GM12873 (cell line): ENCODE data around the gene TEPSIN.

Experiments used
- TF ChIP-seq, protein P1 (sequence below): IDR thresholded peaks from 2 replicates; pipeline ENCODE4 v1.5.1; 2012; ENCODE audit warnings: low read depth, mild to moderate bottlenecking, moderate library complexity, low read length, control low read depth; ENCODE audit not compliant: insufficient read depth; ENCODE audit errors: missing control alignments

TEPSIN gene

DNA sequence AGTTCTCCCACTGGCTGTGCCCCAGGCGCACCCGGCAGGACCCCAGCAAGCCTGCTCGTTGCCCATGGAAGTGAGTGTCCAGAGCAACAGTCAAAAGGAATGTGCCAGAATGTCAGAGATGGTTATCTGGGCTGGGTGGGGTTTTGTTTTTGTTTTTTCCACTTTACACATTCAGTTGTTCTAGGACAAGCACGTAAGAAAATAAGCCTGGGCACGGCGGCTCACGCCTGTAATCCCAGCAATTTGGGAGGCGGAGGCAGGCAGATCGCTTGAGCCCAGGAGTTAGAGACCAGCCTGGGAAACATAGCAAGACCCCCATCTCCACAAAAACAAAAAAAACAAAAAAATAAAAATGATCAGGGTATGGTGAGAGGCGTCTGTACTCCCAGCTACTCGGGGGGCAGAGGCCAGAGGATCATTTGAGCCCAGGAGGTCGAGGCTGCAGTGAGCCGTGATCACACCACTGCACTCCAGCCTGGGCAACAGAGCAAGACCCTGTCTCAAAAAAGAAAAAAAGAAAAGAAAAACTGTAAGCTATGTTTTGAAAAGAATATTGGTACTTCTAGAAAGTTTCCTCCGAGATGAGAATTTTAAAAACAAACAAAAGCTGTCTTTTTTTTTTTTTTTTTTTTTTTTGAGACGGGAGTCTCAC, 8.6 kb upstream of the TEPSIN start:
- TF ChIP-seq, protein P1, sequence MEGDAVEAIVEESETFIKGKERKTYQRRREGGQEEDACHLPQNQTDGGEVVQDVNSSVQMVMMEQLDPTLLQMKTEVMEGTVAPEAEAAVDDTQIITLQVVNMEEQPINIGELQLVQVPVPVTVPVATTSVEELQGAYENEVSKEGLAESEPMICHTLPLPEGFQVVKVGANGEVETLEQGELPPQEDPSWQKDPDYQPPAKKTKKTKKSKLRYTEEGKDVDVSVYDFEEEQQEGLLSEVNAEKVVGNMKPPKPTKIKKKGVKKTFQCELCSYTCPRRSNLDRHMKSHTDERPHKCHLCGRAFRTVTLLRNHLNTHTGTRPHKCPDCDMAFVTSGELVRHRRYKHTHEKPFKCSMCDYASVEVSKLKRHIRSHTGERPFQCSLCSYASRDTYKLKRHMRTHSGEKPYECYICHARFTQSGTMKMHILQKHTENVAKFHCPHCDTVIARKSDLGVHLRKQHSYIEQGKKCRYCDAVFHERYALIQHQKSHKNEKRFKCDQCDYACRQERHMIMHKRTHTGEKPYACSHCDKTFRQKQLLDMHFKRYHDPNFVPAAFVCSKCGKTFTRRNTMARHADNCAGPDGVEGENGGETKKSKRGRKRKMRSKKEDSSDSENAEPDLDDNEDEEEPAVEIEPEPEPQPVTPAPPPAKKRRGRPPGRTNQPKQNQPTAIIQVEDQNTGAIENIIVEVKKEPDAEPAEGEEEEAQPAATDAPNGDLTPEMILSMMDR: no peak

DNA sequence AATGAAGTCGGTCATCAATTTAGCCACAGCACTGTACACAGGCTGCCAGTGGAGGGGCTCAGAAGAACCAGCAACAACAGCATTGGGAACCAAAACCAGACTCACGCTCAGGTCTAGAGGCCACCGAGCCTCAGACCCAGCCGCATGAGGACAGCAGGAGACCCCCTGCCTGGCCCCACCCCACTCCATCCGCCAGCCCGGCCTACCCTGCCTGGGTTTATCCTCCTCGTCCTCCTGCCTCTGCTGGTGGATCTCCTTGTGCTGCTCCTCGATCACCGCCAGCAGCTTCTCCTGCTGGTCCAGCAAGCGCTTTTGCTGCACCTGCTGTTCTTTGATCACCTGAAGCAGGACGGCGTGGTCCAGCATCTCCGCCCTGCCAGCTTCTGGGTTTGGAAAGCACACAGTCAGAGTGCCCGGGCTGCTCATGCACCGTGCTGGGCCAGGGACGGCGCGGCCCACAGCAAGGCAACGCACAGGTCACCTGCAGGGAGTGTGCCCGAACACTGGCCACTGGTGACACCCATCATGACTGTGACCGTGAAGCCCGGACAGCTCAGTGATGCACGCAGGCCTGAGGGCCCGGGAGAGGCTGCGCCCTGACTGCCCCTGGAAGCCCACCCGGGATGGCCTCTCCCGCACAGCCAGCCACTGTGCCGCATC, 8.0 kb upstream of the TEPSIN start:
- TF ChIP-seq, protein P1: no peak

DNA sequence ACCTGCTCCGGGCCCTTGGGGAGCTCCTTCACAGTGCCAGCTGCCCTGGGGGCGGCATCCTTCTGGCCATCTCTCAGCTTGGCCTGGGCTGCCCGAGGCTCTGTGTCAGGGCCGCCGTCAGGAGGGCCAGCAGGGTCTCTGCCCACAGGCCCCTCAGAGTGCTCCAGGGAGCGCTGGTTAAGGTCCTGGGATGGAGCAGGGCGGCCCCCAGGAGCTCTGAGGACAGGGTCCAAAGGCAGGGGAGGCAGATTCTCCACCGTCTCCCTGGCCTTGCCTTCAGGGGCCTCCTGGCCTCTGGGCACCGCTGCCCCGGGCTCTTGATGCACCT, 7.5 kb upstream of the TEPSIN start:
- TF ChIP-seq, protein P1: no peak

DNA sequence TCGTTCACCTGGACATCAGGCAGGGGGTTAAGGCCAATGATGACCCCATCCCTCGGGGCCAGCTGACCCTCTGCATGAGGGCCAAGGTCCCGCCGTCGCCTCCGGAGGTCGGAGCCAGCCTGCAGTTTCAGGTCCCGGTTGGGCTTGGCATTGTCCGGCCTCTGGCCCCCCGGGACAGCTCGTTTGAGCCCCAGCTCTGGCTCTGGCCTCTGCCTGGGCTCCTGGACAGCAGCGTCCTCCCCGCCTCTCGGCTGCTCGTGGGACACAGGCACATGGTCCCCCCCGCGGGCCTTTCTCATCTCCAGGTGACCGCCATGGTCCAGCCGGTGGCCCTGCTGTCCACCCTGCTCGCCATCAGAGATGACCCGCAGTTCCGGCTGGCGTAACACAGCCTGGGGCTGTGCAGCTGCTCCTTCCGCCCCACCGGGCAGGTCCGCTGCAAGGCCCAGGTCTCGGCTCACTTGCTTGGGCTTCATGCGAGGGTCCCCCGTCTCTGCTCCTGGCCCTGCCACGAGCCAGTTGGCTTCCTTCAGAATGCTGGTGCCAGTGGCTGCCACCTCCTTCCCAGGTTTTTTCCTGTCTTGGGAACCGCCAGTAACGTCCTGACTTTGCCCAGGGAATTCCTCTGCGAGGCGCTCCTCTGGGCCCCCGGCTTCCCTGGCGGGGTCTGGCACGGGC, 6.9 kb upstream of the TEPSIN start:
- TF ChIP-seq, protein P1: no peak

DNA sequence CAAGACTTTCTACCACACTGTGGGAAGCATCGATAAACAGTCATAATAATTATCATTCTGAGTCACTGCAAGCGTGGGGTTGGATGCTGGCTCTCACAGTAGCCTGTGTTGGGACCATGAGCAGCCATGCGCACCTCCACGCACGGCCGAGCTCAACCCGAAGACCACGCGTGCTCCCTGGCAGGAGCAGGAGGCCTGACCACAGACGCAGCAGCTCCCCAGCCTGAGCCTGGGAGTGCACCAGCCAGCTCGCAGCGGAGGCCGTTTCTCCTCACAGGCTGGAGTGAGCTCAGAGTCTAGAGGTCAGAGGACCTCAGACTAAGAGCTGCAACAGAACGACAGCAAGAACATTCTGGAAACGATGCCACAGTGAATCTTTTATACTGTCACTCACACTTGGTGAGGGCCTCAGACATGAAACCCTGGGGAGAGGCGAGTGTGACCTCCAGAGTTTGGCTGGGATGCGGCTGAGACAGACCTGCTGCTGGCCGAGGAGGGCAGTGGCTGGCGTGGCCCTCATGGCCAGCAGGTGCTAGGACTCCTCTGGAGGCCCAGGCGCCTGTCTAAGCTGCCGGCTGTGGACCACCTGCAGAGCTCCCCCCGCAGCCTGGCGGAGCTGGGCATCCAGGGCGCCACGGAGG, 6.3 kb upstream of the TEPSIN start:
- TF ChIP-seq, protein P1: no peak

DNA sequence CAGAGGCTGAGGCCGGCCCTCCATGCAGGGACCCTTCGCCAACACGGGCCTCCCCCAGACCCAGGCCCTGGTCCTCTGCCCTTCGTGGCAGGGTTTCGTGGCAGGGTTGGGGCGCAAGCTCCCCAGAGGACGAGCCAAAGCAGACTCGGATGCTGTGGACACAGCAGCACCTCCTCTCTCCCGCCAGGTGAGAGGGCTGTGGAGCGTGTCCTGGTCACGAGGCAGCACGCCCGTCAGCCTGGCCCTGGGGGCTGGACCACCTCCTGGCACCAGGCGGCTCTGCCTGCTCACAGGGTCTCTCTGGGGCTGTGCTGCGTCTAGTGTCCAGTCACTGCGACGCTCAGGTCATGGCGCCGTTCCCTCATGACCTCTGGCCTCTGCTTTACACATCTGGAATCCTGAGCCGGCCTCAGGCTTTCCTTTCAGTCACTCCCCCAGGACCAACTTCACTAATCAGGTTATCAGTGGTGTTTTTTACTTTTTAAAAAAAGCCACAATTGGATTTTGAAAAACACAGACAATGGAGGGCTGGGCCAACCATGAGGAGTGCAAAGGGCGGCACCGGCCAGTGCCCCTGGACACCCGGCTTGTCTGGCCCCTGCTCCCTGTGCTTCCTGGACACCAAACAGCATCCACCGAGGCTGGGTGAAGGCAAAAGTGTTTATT, 5.6 kb upstream of the TEPSIN start:
- TF ChIP-seq, protein P1: no peak

DNA sequence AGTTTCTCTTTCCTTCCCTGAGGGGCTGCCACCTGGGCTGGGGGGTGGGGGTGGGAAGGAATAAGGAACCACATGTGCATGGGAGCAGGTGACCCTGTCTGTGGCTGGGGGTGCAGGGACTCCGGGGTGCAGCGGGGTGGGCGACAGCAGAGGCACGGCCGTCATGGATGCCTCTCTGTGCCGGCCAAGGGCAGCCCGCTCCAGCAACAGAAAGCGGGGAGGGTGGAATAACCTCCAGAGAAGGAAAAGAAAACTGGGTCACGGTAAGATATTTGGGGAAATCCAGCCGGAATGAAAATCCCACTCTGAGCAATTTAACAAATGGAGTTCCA, 4.4 kb upstream of the TEPSIN start:
- TF ChIP-seq, protein P1: no peak
